Type B pancreatic cell (in vitro differentiated cells): ENCODE measurements around the gene NMRK1. TPM values are rescaled to one million over a fixed set of nuclear protein-coding genes. Genes with fewer than 3 reads are reported as not detected.

Experiments used
- DNase-seq: peaks from one replicate; pipeline ENCODE4 v3.0.0; 2021; ENCODE audit warnings: mixed read lengths; ENCODE audit not compliant: unreplicated experiment; ENCODE audit errors: extremely low spot score
- H3K27ac Mint-ChIP-seq: 2 replicates; pipeline ENCODE4 v1.8.0; 2021; ENCODE audit warnings: mild to moderate bottlenecking, mixed read lengths
- H3K27me3 Mint-ChIP-seq: 2 replicates; pipeline ENCODE4 v1.8.0; 2021; ENCODE audit warnings: mixed read lengths
- H3K36me3 Mint-ChIP-seq: 2 replicates; pipeline ENCODE4 v1.8.0; 2021; ENCODE audit warnings: mixed read lengths
- H3K4me1 Mint-ChIP-seq: one replicate; pipeline ENCODE4 v1.8.0; 2021; ENCODE audit warnings: mixed read lengths; ENCODE audit not compliant: unreplicated experiment
- H3K4me3 Mint-ChIP-seq: 2 replicates; pipeline ENCODE4 v1.8.0; 2021; ENCODE audit warnings: mild to moderate bottlenecking, mixed read lengths
- H3K9me3 Mint-ChIP-seq: 2 replicates; pipeline ENCODE4 v1.8.0; 2021; ENCODE audit warnings: mixed read lengths
- CTCF ChIP-seq: fragments of 200-600 bp; sonication (generic); conservative IDR thresholded peaks from 2 replicates; pipeline ENCODE4 v1.5.0; 2021; ENCODE audit warnings: antibody characterized with exemption, mild to moderate bottlenecking
- total RNA-seq: library from RNA; stranded (reverse); gene quantifications from 2 replicates; pipeline ENCODE4 v1.2.1, GENCODE V29; 2021; ENCODE audit warnings: low replicate concordance

NMRK1 gene
- total RNA-seq, 1 donor from 2014 or later = 7.5 TPM

- no peak overlapping the region for H3K4me3 Mint-ChIP-seq
- H3K27me3 Mint-ChIP-seq = no peaks in the 10 kb centered on the region
These were observed 18.8 kb downstream of the NMRK1 start for GRCh38 chr9:75069171-75069570.

DNA sequence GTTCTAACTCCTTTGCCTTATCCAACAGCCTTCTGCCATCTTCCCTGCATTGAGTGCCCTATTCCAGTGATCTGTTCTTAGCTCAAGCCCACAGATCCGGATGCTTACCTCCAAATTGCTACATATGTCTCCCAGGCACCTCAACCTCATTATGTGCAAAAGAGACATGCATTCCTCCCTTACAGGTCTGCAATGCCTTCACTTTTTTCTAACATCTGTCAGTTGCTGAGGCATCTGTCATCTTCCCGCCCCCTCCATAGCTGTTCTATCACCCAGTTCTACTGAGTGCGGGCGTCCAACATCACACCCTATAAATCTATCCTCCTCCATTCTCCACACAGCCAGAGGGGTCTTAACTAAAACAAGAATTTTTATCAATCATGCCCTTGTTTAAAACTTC, 20.1 kb downstream of the NMRK1 start:
- Mint-ChIP-seq H3K4me3 (no peak overlapping the region), H3K9me3 (no peaks in the 10 kb centered on the region), H3K27me3 (no peaks in the 10 kb centered on the region), H3K4me1 (no peaks in the 10 kb centered on the region), H3K36me3 (no peaks in the 10 kb centered on the region), H3K27ac (no peak overlapping the region)
- TF ChIP-seq CTCF = no peak
- DNase-seq = no peak

More at GRCh38 chr9:75069171-75069570, 18.8 kb downstream of the NMRK1 start:
- Mint-ChIP-seq H3K9me3 (no peaks in the 10 kb centered on the region), H3K27ac (no peak overlapping the region), H3K4me1 (no peaks in the 10 kb centered on the region), H3K36me3 (no peaks in the 10 kb centered on the region)
- DNase-seq = no peak
- no peak for TF ChIP-seq CTCF

- TF ChIP-seq CTCF = no peak
These were observed 22.4 kb downstream of the NMRK1 start for GRCh38 chr9:75065510-75065909.

DNA sequence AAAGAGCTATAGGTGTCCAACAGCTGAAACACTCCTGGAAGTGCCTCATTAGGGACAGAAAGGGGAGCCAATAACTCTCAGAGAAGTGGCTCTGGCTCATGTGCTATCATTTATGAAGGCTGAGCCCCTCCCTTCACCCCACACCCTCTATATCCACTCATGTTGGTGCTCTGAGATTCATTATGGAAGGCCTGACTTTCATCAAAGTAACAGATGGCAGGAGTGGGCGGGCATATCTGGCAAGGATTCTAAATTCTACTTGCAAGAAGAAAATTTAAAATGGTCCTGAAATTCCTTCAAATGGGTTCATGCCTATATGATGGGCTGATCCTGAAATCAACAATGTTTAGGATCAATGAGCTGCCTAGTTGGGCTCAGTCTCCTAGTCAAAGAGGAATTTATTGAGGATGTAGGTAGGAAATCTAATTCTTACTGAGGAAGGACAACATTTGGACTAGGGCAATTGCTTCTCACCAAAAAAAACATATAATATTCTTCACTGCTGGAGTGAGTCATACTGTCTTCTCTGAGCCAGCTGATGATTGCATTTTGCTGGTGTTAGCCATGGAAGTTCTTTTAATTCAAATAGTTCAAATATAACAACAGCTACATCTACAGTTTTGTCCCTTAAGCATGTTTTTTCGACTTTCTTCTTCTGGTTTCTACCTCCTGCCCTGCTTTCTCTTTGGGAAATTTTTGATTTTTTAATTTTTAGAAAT, 23.5 kb downstream of the NMRK1 start:
- Mint-ChIP-seq H3K36me3 (no peaks in the 10 kb centered on the region), H3K9me3 (no peaks in the 10 kb centered on the region), H3K27me3 (no peaks in the 10 kb centered on the region), H3K27ac (no peak overlapping the region), H3K4me1 (no peaks in the 10 kb centered on the region), H3K4me3 (no peak overlapping the region)
- no peak for DNase-seq
- TF ChIP-seq CTCF = no peak

More at GRCh38 chr9:75065510-75065909, 22.4 kb downstream of the NMRK1 start:
- no peaks in the 10 kb centered on the region for H3K9me3 Mint-ChIP-seq
- H3K4me1 Mint-ChIP-seq = no peaks in the 10 kb centered on the region
- H3K27ac Mint-ChIP-seq = no peak overlapping the region
- no peaks in the 10 kb centered on the region for H3K36me3 Mint-ChIP-seq
- no peaks in the 10 kb centered on the region for H3K27me3 Mint-ChIP-seq
- H3K4me3 Mint-ChIP-seq = no peak overlapping the region
- no peak for DNase-seq

DNA sequence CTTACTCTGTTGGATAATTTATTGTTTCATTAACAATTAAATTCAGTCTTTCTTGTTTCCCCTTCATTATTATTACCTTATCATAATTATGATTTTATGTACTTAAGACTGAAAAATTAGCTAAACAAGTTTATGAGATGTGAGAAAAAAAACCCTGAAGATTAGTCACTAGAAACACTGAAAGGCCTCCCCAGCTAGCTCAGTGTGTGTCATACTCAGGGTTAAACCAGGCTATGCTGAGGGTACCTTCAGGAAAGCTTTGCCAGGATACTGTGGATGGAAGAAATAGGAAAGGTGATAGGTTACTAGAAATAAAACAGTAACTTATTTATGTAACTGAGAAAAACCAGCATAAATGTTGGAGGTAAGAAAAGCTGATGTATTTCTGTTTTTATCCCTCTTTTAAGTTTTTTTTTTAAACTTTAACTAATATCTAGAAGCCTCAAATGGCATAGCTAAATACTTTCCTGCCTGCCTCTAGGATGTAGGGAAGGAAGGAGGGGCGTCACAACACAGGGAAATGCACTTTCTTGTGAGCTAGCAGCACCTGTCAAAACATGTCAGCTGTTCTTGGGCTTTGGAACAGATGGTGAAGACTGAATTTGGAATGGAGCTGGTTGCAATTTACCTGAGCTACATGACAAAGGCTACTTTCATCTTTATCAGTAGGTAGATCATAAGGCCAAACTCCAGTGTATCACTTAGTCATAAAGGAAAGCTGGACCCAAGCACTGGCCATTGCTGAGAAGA, 24.2 kb downstream of the NMRK1 start:
- no peaks in the 10 kb centered on the region for H3K36me3 Mint-ChIP-seq
- H3K27ac Mint-ChIP-seq = no peak overlapping the region
- H3K4me1 Mint-ChIP-seq = no peaks in the 10 kb centered on the region
- TF ChIP-seq CTCF = no peak
- no peak for DNase-seq
- H3K9me3 Mint-ChIP-seq = no peaks in the 10 kb centered on the region
- no peak overlapping the region for H3K4me3 Mint-ChIP-seq
- H3K27me3 Mint-ChIP-seq = no peaks in the 10 kb centered on the region
